K562 (cell line): Measurements from ENCODE around the gene SLC7A10. TPM values are rescaled to one million over a fixed set of nuclear protein-coding genes. Genes with fewer than 3 reads are reported as not detected.
A peak's percentile ranks its signal among the peaks of the same experiment; 100 is the strongest.

ENCODE experiments used
- ATAC-seq: fragments of 200-7000 bp; cut with Tn5 transposase; 3 replicates; pipeline ENCODE4 v1.9.1; 2020; ENCODE audit warnings: moderate library complexity
- BruUV-seq: library from RNA; stranded (reverse); fragments of 400-500 nt; replicated peaks from 2 replicates; lab custom pipeline; 2021; lab: Mats Ljungman, UMichigan
- CTCF ChIA-PET: fragments of 300-600 bp; formaldehyde crosslinking; extraction: SDS; loops from one replicate; lab custom pipeline; 2021; ENCODE audit warnings: low intra/inter-chr PET ratio; lab: Yijun Ruan, JAX
- POLR2A ChIA-PET: fragments of 300-600, 350-650 bp; sonication (Branson Sonifier 250); formaldehyde crosslinking; extraction: SDS; loops from one replicate; lab custom pipeline; 2021; ENCODE audit warnings: antibody characterized with exemption, inconsistent platforms; lab: Yijun Ruan, JAX
- DNase-seq, 4 experiments: peaks; one replicate each; pipeline versions ENCODE4 v3.0.0 to v3.0.0-alpha.2; 2011 to 2018; ENCODE audit warnings: low spot score in 3 of 4, mixed read lengths in 3 of 4; ENCODE audit errors: extremely low read depth in 1 of 4
- FAIRE-seq: peaks from 2 replicates; lab custom pipeline; 2011; peaks lifted over from hg19 to GRCh38; lab: Jason Lieb, UNC
- H2AFZ ChIP-seq: 2 replicates; pipeline ENCODE4 v1.6.0; 2011; ENCODE audit warnings: low read depth, low read length, control low read depth, inconsistent platforms
- H3K27ac ChIP-seq: fragments of 200-600 bp; 3 replicates; pipeline ENCODE4 v1.8.0; 2011; ENCODE audit warnings: low read depth, mild to moderate bottlenecking, control low read depth, inconsistent platforms, low read length, moderate library complexity, mixed read lengths; ENCODE audit errors: extremely low read depth
- H3K27me3 ChIP-seq, 2 experiments: fragments of 300-600 bp in 1 of 2; 2 replicates in 1 of 2; 3 replicates in 1 of 2; pipeline versions ENCODE4 v1.6.0 to v1.8.0; 2011; ENCODE audit warnings: inconsistent platforms in 2 of 2, low read length in 2 of 2, mild to moderate bottlenecking in 1 of 2, mixed read lengths in 1 of 2, moderate library complexity in 1 of 2; ENCODE audit not compliant: control insufficient read depth in 2 of 2, insufficient read depth in 2 of 2
- H3K36me3 ChIP-seq: fragments of 300-600 bp; 3 replicates; pipeline ENCODE4 v1.8.0; 2011; ENCODE audit warnings: mild to moderate bottlenecking, low read length, inconsistent platforms; ENCODE audit not compliant: control insufficient read depth, insufficient read depth
- H3K4me1 ChIP-seq, 2 experiments: fragments of 200-600 bp in 1 of 2; replicated peaks in 1 of 2; 2 replicates in 1 of 2; 3 replicates in 1 of 2; pipeline versions ENCODE4 v1.5.1 to v1.8.0; 2011; ENCODE audit warnings: inconsistent platforms in 2 of 2, low read length in 2 of 2, mild to moderate bottlenecking in 1 of 2, mixed read lengths in 1 of 2, moderate library complexity in 1 of 2; ENCODE audit not compliant: control insufficient read depth in 2 of 2, insufficient read depth in 2 of 2
- H3K4me2 ChIP-seq: 2 replicates; pipeline ENCODE4 v1.6.1; 2011; ENCODE audit warnings: low read length, control low read depth, inconsistent platforms, mixed read lengths; ENCODE audit not compliant: insufficient read depth
- H3K4me3 ChIP-seq: fragments of 200-600 bp; sonication (generic), shearing (Covaris generic); 2 replicates; pipeline ENCODE4 v1.5.1; 2016; ENCODE audit warnings: control low read depth, inconsistent platforms
- H3K79me2 ChIP-seq: fragments of 200-600 bp; 3 replicates; pipeline ENCODE4 v1.8.0; 2011; ENCODE audit warnings: low read length, inconsistent platforms; ENCODE audit not compliant: control insufficient read depth, insufficient read depth
- H3K9ac ChIP-seq, 2 experiments: 2 replicates each; pipeline versions ENCODE4 v1.6.0 to v1.6.1; 2011; ENCODE audit warnings: low read depth in 2 of 2, low read length in 2 of 2, control low read depth in 1 of 2, inconsistent platforms in 1 of 2, mild to moderate bottlenecking in 1 of 2, mixed read lengths in 1 of 2; ENCODE audit not compliant: insufficient read depth in 1 of 2
- H3K9me1 ChIP-seq: one replicate; pipeline ENCODE4 v1.6.0; 2011; ENCODE audit warnings: inconsistent platforms, mild to moderate bottlenecking, low read length, moderate library complexity; ENCODE audit not compliant: control insufficient read depth, insufficient read depth
- H3K9me3 ChIP-seq: replicated peaks from 2 replicates; pipeline ENCODE4 v1.5.1; 2011; ENCODE audit warnings: low read depth, low read length, inconsistent platforms; ENCODE audit not compliant: control insufficient read depth, insufficient read depth
- H4K20me1 ChIP-seq: replicated peaks from 2 replicates; pipeline ENCODE4 v1.6.1; 2011; ENCODE audit warnings: low read length, inconsistent platforms, mixed read lengths; ENCODE audit not compliant: control insufficient read depth, insufficient read depth
- FOXP1 ChIP-seq: sonication (generic); formaldehyde crosslinking; IDR thresholded peaks from 2 replicates; pipeline ENCODE4 v1.8.0; 2022; ENCODE audit warnings: mild to moderate bottlenecking, missing genetic modification reagents
- ZNF280A ChIP-seq: fragments of 450-650 bp; IDR thresholded peaks from 2 replicates; pipeline ENCODE4 v1.6.1; 2018; ENCODE audit warnings: mild to moderate bottlenecking, low read depth; ENCODE audit not compliant: partially characterized antibody
- WGBS: fragments of 100-300 bp; shearing (Covaris generic); methylation state at CpG from one replicate; pipeline ENCODE4 v1.1.6; 2016; ENCODE audit warnings: low coverage, mixed read lengths; ENCODE audit not compliant: insufficient coverage; ENCODE audit errors: missing lambda C conversion rate; 5-methylcytosine and 5-hydroxymethylcytosine counted together
- in situ Hi-C: fragments of 300-500 bp; cut with MboI; formaldehyde crosslinking; loops from 4 replicates; pipeline ENCODE4 v1.15.0; 2018; ENCODE audit warnings: inconsistent platforms, mixed read lengths
- intact Hi-C: fragments of 100-400 bp; cut with micrococcal nuclease; formaldehyde crosslinking; loops from 2 replicates; pipeline ENCODE4 v1.14.2; 2022
- polyA plus RNA-seq, 8 experiments: library from polyadenylated mRNA; depleted of rRNA in 4 of 8; stranded (reverse) in 5 of 8; unstranded in 3 of 8; fragments of >200 nt; fragmentation: Nextera tagmentation in 2 of 8; fragmentation: Illumina TruSeq in 1 of 8; extraction: Ambion mirVana in 2 of 8; extraction: Trizol in 1 of 8; gene quantifications; 2 replicates each; pipeline versions ENCODE4 v1.2.1 to v1.2.3, GENCODE V29; 2011 to 2014; ENCODE audit warnings: inconsistent platforms in 1 of 8, missing spikeins in 1 of 8
- total RNA-seq, 7 experiments: library from RNA; depleted of rRNA in 6 of 7; stranded (reverse); fragments of >200 nt in 6 of 7; fragmentation: Illumina TruSeq in 2 of 7; extraction: Trizol in 2 of 7; gene quantifications; 2 replicates each; pipeline versions ENCODE4 v1.2.1 to v1.2.3, GENCODE V29; 2011 to 2021; ENCODE audit warnings: low replicate concordance in 1 of 7

The SLC7A10 gene
- total and polyA plus RNA-seq, 9 of the 15 experiments (the other 6 are each of a cell fraction or from before 2014, with no cell fraction given), result 0.07 TPM; not detected in 8

GRCh38 chr19:33227870-33228599 lies 2.4 kb upstream of the SLC7A10 start:
- Histone ChIP-seq H4K20me1 (peaks cover 2% of the 10 kb centered on the region; the same call in 1 of the 2 replicates), H3K79me2 (no peaks in the 10 kb centered on the region), H3K27me3 (peaks cover 0 to 16% of the 10 kb centered on the region in 2 experiments; a peak in 3 of 5 replicates), H3K4me2 (no peak overlapping the region), H3K36me3 (no peaks in the 10 kb centered on the region), H2AFZ (no peak overlapping the region), H3K27ac (no peak overlapping the region), H3K9ac (no peak overlapping the region), H3K9me1 (no peaks in the 10 kb centered on the region), H3K4me3 (no peak overlapping the region), H3K4me1 (peaks cover 0 to 5% of the 10 kb centered on the region in 2 experiments; a peak in 2 of 5 replicates), H3K9me3 (no peaks in the 10 kb centered on the region; the same call in none of the 2 replicates)
- DNase-seq, result no peak
- in situ Hi-C loops, result no loop called here
- intact Hi-C loops, result no loop called here
- ATAC-seq, result no peak
- WGBS, result 0% methylated on average over 1 of the region's 1 CpG
- POLR2A ChIA-PET, result no interaction called here
- TF ChIP-seq FOXP1 (CRISPR knock-in tag) (no peak), ZNF280A (peak; percentile 46)
- CTCF ChIA-PET, result interaction anchor here (0.7 kb wide), 1 partner anchor 31 kb away, joined by 3 read pairs; no protein-coding TSS in a partner anchor
- no TSS peak for BruUV-seq
- FAIRE-seq, result no peak
